GM12872 (cell line): ENCODE measurements around the gene IFITM10.

Source experiments
- TF ChIP-seq, protein P1 (sequence below): IDR thresholded peaks from 3 replicates; pipeline ENCODE4 v1.5.1; 2011; ENCODE audit warnings: low read depth, mild to moderate bottlenecking, low read length, moderate library complexity; ENCODE audit not compliant: insufficient read depth

The IFITM10 gene

DNA sequence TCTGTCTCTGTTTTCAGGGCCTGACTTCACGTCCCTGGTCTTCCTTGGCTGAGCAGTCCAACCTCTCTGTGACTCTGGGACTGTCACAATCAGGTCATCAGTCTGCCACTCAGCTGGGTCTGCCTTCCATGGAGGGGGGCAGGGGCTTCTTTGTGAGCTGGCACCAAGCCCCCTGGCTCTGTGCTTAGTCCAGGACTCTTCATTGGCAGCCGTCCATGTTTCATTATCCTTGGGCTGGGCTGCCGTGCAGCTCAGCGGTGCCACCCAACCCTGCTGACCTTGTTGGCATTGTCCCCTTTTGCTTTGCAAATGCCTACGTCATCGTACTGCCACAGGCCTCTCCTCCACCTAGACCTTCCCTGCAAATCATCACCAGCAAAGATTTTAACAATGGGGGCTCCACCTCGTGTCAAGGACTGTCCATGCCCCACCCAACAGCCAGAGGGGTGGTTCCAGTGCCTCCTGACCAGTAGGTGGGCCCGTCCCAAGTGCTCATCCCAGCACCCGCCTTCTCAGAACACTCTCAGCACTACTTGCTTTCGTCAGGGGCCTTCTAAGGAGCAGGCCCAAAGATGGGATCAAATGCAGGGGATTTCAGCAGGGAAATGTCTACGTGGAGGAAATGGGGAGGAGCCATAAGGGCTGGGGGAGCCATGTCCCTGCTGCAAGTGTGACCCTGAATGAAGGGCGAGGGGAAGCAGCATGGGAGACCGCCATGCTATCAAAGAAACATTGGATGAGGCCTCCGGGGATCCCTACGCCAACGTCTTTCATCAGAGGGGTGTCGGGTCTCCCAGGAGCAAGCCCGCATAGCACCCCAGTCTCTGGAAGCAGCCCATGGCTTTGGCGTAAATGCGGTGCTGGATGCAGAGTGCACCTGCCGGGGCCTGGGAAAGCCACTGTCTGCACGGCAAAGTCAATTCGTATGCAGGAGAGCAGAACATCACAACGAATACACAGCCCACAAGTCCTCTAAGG, 35.2 kb downstream of the IFITM10 start:
- TF ChIP-seq, protein P1, sequence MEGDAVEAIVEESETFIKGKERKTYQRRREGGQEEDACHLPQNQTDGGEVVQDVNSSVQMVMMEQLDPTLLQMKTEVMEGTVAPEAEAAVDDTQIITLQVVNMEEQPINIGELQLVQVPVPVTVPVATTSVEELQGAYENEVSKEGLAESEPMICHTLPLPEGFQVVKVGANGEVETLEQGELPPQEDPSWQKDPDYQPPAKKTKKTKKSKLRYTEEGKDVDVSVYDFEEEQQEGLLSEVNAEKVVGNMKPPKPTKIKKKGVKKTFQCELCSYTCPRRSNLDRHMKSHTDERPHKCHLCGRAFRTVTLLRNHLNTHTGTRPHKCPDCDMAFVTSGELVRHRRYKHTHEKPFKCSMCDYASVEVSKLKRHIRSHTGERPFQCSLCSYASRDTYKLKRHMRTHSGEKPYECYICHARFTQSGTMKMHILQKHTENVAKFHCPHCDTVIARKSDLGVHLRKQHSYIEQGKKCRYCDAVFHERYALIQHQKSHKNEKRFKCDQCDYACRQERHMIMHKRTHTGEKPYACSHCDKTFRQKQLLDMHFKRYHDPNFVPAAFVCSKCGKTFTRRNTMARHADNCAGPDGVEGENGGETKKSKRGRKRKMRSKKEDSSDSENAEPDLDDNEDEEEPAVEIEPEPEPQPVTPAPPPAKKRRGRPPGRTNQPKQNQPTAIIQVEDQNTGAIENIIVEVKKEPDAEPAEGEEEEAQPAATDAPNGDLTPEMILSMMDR = no peak

DNA sequence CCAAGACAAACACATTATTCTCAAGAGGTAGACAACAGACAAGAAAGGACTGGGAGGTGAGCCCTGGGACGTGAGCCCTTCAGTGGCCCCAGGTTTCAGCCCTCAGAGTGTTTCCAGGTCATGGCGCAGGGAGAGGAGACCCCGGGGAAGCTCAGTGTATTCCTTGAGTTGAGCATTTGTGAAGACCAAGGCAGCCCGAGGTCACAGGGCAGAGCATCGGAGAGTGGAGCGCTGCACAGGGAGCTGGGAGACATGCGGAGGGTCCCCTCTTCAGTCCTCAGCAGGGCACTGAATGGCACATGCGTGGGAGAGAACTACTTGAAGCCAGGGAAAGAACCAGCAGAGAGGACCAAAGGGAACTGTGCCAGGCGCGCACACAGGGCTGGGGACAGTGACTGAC, 41.7 kb downstream of the IFITM10 start:
- TF ChIP-seq, protein P1 = no peak

DNA sequence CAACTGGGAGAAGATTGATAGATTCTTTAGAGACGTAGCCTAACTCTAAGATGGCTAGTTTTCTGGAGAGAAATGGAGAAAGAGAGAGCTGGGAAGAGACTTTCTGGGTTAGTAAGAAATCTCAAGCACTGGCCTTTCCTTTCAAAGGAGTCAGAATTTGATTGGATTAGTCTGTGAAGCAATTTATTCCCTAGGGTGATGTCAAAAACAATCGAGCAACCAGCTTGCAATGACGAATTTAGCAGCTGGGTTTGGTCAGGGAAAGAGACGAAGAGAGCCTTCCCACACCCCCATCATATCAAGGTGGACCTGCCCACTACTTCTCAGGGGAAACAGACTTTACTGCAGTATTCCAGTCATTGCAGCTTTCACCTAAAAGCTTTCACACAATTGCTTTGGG, 42.6 kb downstream of the IFITM10 start:
- TF ChIP-seq, protein P1 = no peak

DNA sequence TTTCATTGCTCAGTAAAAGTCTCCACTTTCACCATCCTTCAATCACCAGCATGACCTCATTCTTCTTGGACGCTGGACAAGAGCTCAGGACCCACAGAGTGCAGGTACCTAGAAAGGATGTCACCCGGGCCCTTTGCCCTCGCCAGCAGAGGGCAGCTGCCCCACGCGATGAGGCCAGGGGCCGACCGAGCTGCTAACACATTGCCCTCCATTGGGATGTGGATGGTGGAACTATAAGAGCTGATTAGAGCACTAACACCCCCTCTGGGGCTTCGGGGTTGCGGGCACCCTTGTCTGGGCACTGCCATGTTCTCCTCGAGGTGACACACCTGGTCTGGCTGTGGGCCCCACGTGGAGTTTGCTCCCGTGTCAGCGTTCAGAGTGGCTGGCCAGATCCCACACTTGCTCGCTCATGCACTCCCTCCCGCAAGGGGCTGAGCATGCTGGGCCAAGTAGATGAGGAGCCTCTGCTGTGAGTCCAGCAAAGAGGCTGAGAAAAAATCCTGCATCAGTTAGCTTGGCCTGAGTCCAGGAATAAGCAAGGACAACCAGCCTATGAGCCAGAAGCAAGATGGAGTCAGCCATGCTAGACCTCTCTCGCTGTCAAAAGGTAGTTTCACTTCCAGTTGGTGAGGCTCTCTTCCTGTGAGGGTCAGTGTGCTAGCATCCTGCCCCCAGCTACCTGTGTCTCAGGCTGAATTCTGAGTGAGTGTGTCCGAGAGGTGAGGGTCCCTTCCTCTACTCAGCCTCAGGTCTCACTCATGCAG, 43.6 kb downstream of the IFITM10 start:
- TF ChIP-seq, protein P1 = no peak

DNA sequence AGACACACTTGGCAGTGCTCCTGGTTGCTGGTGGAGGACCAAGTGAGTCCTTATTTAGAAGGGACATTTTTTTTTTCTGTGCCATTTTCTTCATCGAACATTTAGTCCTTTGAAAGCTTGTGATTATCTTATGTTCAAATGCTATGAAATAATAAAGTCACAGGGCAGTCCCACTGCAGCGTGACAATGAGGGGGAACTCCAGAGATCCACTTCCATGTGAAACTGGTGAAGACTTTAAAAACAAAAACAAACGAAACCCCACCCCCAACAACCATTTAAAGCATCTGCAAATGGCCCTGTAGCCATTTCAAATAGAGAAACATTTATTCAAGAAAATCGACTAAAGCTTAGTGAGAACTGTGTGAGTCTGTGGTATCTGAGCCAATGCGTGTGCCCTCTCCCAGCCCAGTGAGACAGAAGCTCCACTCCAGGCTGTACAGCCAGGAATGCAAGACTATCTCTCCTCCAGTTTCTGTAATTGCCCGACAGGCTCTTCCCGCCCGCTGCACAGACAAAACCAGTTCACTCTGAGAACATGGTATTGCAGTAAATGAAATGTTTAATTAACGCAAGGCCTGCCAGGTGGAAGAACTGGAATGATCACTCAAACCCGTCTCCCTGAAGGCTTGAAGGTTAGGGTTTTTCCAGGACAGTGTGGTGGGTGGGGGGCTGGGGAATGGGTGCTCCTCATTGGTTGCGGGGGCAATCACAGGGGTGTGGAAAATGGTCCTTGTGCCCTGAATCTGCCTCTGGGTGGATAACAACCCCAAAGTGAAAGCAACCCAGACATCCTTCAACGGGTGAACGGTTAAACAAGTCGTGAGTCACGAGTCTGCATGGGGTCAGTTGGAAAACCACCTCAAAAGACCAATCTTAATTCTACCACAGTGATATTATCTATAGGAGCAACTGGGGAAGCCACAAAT, 45.0 kb downstream of the IFITM10 start:
- TF ChIP-seq, protein P1 = no peak

DNA sequence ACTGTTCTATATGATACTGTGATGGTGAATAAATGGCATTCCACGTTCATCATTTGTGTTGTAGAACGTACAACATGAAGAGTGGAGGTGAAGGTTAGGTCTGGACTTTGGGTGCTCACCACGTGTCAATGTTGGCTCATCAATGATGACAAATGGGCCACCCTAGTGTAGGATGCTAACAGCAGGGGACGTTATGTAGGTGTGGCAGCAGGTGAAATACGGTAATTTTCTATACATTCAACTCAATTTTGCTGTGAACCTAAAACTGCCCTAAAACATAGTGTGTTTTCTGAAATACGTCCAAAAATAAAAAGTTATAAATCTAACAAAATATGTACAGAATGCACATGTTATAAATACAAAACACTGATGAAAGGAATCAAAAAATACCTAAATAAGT, 47.2 kb downstream of the IFITM10 start:
- TF ChIP-seq, protein P1 = no peak
